Measurements from ENCODE around the gene SPTB. TPM values are rescaled to one million over a fixed set of nuclear protein-coding genes. Genes with fewer than 3 reads are reported as not detected.
"Not testable (repeated sequence)": the region's sequence is repeated elsewhere in the genome, so short reads cannot be mapped to it uniquely, and the experiment has no call there.

The SPTB gene
- total RNA-seq, 1 donor from 2014 or later, result not detected

DNA sequence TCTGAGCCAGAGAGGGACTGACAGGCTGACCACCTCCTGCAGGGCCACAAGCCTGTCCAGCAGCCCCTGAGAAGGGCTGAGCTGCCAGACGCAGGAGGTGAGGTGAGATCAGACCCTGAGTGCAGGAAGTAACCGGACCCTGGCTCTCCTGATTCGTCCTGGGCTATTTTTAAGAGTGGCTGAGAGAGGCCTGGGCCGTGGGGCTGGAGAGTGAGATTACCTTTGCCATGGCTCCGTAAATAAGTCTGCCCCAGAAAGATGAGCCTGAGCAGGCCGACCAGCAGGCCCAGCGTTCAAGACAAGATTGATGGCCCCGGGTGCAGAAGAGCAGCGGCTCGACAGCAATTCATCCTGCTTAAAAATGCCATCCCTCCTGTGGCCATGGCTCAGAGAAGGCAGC, 54.2 kb downstream of the SPTB start:
- intact Hi-C loops (cut with micrococcal nuclease), result no loop called here

DNA sequence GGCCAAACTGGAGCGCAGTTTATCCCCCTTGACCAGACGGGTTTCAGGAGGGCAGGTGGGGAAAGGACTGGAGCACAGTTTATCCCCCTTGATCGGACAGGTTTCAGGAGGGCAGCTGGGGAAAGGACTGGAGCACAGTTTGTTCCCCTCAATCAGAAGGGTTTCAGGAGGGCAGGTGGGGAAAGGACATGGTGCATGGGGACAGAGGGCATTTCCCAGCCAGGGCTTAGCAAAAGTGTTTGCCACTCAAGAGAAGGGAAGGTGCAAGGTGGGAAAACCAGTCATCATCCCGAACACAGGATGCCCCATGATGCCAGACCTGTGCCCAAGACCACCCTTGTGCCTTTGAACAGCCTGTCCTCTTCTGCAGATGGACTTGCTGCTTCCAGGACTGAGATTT, 54.7 kb downstream of the SPTB start:
- intact Hi-C loops (cut with micrococcal nuclease), result no loop called here

DNA sequence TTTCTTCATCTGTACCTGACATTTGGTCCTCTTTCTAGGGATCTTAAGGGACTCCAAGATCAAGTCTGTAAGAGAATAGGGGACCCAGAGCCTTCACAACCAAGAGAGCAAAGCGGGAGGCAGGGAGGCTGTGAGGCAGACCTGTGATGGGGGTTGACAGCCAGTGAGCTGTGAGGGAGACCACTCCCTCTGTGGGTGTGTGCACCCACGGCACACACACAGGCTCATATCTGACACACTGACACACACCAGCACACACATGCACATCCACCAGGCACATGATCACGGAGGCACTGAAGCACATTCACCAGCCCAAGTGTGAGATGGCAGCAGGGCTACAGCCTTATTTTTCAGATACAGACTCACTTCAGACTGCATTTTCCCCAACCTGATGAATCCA, 55.2 kb downstream of the SPTB start:
- intact Hi-C loops (cut with micrococcal nuclease), result loop anchor here (5.0 kb wide), 1 partner anchor 68 kb away; no protein-coding TSS in a partner anchor

DNA sequence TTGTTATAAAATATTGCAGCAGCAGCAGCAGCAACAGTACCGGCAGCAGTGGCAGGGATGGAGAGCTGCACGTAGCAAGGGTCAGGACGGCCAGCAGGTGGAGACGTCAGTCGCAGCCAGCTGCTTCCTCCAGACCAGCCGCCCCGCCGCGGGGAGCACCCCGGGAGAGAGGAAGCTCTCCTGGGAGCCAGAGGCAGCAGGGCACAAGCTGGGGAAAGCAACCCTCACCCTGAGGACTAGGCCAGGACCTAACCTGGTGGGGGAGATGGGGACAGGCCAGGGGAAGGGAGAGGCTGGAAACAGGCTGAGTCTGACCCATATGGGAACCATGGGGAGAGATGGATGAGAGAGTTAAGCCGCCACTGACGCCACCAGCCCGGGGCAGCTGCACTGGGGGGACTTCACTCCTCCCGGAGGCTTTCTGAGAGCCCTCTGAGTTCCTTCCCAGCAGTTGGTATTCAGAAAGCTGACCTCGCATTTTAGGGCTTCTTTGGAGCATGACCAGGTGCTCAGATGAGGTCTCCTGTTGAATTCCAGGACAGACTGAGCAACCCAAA, 56.3 kb downstream of the SPTB start:
- intact Hi-C loops (cut with micrococcal nuclease), result loop anchor here (1.0 to 5.0 kb wide), 2 partner anchors 69 to 160 kb away; no protein-coding TSS in a partner anchor

DNA sequence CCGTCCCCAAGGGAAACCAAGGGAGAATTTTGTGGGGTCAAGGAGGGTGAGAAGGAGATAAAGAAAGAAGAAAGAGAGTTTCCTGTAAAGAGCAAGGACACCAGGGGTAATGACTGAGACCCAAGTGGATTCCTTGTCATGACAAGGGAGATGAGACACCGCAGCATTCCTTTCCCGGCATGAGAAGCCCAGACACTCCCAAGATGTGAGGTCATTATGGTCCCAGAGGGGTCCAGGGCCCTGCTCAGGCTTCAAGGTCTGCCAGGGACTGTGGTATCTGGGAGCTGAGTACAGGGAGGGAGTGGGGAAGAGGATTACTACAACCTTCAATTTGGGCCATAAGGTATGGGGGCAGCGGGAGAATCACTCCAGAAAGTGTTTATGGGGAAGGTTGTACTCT, 58.1 kb downstream of the SPTB start:
- intact Hi-C loops (cut with micrococcal nuclease), result loop anchor here (5.0 kb wide), 1 partner anchor 71 kb away; no protein-coding TSS in a partner anchor

DNA sequence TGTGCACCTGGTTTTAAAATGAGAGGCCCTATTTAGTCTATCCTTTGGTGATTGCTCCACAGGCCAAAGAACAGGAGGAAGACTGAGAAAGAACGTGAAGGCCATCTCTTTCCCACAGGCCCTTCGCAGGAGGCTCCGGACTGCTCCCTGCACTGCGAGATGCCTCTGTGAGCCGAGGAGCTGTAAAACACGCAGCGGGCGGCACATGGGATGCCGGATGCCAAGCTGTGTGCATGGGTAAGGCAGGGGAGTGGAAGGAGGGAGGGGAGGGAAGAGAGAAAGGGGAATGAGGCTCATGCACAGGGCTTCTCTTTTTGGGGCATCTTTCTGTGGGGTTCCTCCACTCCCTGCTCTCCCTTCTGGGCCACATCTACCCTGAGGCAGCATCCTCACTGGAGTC, 61.6 kb downstream of the SPTB start:
- intact Hi-C loops (cut with micrococcal nuclease), result no loop called here

DNA sequence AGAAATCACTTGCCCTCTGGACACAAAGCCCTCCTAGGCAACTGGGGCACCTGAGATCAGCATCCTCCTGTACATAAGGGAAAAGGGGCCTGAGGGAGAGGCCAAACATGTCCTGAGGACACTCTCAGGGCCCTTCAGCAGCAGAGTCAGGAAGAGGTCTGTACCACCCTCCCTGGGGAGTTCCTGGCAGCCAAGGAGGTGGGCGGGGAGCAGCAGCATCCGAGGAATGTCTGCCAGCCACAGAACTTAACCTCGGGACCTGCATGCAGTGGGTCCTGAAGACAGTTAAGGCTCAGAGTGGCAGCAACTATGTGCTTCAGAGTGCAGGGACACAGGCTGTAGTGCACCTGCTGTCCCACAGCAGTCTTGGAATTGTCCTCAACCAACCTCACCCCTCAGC, 62.1 kb downstream of the SPTB start:
- intact Hi-C loops (cut with micrococcal nuclease), result no loop called here

DNA sequence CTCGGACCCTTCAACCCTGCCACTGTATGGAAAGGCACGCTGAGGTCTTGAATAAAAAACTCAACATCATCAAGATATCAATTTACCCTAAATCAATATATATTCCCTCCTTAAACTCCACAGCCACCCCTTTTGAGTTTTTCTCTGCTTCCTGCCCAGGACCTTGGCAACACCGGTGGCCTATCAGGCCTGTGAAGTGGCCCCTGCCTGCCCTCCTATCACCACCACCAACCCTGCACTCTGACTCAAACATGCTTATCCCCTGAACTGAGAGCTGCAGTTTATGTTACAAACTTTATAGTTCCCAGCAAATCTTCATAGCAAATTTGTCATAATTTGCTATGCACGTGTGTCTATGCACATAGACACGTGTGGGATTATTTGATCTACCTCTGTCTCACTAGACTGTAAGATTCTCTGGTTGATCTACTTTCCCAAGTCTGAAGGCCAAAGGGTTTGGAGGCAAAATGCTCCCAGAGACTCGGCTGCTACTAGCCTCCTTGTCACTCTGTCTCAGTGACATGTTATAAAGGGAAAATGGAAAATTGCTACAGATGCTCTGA, 63.4 kb downstream of the SPTB start:
- intact Hi-C loops (cut with micrococcal nuclease), result no loop called here

DNA sequence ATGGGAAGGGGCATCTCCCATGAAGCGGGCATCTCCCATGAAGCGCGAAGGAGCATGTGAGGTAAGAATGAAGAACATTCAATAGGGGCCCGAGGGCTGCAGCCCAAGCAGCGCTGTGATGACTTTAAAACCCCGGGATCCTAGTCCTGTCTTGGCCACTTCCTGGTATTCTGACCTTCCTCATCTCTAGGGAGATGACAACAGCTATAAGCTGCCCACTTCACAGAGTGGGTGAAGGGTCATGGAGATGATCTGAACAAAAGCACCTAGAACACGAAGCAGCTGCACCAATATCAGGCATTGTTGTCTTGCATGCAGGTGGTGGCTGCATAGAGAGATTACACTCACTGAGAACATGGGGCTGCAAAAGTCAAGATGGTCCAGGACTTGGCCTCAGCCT, 64.5 kb downstream of the SPTB start:
- intact Hi-C loops (cut with micrococcal nuclease), result no loop called here

DNA sequence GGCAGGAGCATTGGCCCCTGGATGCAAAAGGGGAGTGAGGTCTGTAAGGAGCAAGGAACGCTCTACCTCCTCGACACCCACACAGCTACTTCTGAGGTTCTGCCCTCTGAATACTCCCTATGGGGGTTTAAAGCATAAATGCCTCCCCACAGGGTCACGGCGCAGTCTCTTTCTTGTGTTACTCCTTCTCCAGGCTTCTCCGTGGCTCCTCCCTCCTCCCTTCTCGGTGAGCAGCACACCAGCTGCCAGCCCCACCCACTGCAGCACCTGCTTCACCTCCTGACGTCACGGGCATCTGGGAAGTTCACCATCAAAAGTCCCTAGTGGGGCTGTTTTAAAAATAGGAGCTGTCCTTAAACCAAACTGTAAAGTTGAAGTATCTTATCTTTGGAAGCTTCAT, 67.3 kb downstream of the SPTB start:
- intact Hi-C loops (cut with micrococcal nuclease), result no loop called here

DNA sequence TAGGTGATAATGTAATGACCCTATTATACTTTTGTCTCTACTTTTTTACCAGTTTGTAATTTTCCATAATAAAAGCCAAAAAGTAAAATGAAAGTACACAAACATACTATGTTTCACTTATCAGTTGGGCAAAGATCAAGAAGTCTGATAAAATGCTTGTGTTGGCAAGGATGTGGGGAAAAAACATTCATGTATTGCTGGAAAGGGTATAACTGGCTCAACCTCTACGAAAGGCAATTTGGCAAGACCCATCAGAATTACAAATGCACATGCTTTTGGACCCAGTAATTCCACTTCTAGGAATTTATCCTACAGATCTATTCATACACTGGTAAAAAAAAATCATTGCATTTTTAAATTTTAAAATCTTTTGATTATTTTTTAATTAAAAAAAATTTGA, 68.0 kb downstream of the SPTB start:
- intact Hi-C loops (cut with micrococcal nuclease), result no loop called here

DNA sequence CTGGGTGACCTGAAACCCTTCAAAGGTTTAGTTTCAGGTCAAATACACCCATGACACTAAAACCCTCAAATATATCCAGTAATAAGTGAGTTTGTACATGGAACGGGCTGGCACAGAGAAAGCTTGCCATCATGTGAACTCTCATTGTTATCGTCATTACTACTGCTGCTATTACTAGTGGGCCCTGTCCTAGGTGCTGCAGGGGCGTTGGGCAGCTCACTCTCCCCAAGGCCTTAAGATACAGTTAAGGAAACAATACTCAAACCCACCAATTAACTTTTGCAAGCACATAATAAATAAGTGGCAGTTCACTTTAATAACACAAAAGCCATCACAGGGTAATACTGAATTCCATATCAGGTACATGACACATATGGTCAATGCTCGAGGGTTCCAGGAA, 71.3 kb downstream of the SPTB start:
- intact Hi-C loops (cut with micrococcal nuclease), result no loop called here

DNA sequence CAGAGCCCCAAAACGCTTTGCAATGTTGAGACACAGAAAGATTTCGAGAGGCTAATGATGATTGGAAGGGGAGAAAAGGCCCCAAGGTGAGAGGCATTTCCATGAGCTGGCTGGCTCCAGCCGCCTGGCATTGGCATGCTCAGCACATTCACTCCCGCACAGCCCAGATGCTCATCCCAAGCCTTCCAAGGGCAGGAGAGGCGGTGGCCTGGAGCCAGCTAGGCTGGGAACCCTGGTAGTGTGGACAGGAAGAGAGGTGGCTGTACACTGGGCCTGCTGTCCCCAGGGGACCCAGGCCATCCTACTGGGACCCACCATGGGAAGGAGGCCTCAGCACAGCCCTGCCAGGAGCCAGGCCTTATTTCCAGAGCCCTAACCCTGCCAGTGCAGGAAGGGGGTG, 72.2 kb downstream of the SPTB start:
- intact Hi-C loops (cut with micrococcal nuclease), result no loop called here

DNA sequence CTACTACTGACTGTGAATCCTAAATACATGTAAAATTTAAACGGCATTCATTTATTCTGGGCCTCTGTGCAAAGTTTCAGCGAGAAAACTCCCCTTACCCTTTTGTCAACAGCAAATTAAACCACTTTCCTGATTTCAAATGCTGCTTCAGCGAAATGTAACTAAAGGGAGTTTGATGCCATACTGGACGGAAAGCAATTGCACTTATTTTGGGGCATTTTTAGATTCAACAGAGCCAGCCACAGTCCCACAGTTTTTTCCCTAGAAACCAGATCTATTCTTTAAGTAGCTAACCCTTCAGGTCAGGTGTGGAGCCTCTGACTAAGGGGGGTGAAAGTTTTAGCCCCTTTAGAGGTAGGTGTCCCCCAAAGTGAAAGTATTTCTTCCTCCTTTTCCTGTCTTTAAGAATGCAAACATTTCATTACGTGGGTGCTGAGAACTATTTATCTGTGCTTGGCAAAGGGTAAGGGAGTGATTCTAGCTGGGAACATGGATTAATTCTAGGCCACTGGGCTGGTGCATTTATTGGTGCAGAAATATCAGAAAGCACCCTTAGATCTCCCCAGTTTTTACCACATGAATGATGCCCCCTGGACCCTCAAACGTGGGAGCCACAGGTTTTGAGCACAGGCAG, 72.7 kb downstream of the SPTB start:
- intact Hi-C loops (cut with micrococcal nuclease), result no loop called here

DNA sequence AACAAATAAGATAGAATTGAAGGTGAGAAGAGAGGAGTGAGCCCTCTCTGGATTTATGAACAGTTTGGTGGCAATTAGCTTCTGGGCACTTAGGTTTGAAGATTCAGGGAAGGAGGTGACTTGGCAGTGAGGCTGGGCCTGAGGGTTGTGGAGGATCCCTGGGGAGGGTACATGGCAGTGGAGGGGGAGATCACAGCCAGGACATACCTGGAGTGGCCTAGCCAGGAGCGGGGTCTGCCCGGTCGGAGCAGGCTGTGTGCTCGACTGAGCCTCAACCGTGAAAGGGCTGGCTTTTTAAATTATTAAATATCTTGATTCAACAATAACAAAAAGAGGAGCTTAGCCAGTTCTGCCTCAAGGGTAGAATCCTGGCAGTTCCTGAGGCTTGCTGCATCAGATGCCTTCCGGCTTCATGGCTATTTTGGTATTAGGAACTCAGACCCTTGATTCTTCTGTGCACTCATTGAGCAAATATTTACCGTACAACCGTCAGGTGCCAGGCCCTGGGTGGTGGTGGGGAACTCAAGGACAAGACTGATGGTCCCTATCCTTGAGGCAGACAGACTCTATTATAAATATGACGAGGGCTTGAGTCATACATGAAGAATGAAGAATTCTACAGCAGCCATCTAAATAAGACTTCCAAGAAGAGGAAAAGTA, 73.4 kb downstream of the SPTB start:
- intact Hi-C loops (cut with micrococcal nuclease), result no loop called here

DNA sequence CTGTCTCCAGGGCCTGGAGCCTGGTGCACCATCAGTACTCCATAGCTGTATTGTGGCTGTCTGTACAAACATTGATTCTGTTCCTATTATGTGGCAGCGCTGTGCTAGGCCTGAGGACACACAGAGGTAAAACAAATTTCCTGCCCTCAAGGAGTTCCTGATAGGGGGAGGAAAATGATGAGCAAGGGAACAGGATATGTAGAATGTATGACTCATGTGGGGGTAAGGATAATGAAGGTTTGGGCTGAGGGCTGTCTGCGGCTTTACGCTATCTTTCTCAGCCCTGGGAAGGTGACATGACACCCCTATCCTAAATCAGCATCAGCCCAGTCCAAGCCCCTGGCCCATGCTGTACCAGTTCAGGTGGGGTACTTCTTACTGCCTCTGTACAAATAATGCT, 74.1 kb downstream of the SPTB start:
- intact Hi-C loops (cut with micrococcal nuclease), result not testable (repeated sequence)

DNA sequence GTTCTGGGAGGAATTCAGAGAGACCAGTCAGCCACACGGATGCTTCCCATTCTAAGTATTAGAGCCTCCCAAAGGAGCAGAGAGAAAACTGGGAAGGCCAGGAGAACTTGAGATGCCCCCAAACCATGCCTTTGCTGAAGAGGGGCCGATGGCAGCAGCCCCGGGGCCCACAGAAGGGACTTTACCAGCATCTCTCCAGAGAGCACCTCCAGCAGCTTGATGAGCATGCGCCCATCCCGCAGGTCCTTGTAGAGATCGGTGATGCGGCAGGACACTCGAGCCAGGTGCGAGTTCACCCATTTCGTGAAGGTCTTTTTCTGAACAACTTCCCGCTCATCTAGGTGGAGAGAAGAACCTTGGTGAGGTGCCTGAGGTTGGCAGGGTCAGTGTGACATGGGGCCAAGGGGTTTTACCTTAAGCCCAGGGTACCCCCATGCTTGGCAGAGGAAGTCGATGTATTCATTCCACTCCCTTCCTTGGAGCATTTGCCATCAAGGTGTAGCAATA, 74.9 kb downstream of the SPTB start:
- intact Hi-C loops (cut with micrococcal nuclease), result no loop called here

DNA sequence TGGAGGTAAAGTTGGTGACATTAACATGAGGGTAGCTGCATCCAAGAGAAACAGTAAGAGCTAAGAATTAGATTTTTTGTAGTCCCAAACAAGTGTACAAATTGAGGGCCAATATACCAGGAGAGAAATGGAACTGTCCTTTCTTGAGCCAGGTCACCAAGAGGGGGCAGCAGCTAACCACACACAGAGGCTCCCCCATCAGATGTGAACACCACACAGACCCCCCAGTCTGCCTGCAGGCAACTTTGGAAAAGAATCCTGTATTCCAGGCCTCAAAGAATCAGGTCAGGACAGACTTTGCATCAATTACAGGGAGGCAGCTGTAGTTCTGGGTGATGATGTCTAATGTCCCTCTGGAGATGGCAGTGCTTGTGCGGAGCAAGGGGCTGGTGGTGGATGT, 77.9 kb downstream of the SPTB start:
- intact Hi-C loops (cut with micrococcal nuclease), result no loop called here

DNA sequence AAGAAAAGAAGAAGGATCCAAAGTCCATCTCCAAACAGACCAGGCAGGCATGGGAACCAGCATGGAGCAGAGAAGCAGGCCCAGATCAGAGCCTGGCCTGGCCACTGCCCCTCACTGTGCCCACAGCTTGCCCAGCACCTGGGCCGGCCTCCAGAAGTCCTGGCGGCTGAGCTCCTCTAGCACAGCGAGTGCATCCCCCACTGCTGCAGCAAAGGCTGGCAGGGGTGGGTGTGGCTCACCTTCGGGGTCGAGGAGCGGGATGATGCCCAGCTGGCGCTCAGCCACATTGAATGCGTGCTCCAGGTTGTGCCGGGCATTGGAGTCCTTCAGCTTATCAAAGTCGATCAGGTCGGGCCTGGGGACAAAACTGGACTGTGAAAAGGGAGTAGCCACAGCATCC, 78.7 kb downstream of the SPTB start:
- intact Hi-C loops (cut with micrococcal nuclease), result no loop called here

DNA sequence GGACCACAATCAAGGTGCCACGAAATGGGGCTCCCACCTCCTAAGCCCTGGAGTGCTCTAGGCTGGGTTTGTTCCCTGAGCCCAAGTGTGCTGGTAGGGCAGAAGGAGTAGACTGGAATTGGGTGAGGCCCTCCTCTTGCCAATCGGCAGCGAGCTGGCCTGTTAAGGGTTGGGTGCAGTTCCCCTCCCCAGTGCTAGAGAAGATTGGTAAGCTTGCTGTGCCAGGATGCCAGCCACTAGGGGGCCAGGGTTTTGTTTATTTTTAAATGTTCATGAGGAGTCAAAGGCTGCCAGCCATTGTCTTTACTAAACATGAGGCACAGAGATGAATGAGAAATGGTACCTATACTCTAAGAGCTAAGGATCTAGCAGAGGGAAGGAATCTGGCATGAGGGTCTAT, 79.7 kb downstream of the SPTB start:
- intact Hi-C loops (cut with micrococcal nuclease), result no loop called here

DNA sequence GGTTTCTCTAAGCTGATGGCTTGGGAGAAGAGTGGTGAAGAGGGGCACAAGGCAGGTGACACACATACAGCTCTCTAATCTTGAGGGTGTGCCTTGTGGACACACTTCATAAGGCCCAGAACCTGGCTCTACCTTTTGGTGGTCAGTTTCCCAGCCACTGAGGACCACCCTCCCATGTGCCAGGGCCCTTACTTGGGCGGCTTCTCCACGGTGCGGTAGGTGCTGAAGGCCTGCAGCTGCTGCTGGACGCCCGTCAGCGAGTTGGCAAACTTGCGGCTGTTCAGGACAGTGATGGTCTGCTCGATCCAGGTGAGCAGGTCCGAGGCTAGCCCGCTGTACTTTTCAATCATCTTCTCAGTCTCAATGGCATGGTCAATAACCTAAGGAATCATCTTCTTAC, 80.2 kb downstream of the SPTB start:
- intact Hi-C loops (cut with micrococcal nuclease), result no loop called here

DNA sequence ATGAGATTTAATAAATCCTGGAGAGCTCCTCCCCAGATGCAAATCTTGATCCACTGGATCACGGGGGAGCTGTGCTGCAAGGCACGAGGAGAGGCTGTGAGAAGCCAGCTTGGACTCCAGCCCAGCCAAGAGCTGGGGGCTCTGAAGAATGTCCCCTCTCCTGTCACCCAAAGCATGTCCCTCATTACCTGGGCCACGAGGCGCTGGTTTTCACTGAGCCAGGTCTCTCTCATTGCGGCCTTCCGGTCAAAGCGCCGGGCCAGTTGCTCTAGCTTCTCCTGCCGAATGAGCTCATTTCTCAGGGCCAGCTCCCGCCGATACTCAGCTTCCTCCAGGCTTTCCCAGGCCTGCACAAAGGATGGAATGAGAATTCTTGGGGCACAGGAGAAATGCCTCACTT, 83.3 kb downstream of the SPTB start:
- intact Hi-C loops (cut with micrococcal nuclease), result no loop called here

Measured in T-helper 2 cell treated with Interferon-gamma antibody and Interleukin-4, amounts not matched to agents 100 ng/mL and 5 ng/mL, for 36 hours (primary cell).